MM.1S (cell line): ENCODE data around the gene SLC37A3.

Experiments used
- EZH2phosphoT487 ChIP-seq: fragments of 300-600 bp; sonication (generic); IDR thresholded peaks from 2 replicates; pipeline ENCODE4 v1.6.1; 2018; ENCODE audit warnings: antibody characterized with exemption, low read length
- TF ChIP-seq, protein P1 (sequence below): fragments of 300-600 bp; sonication (generic); IDR thresholded peaks from 2 replicates; pipeline ENCODE4 v1.5.1; 2016; ENCODE audit warnings: antibody characterized with exemption, low read length, mixed read lengths

DNA sequence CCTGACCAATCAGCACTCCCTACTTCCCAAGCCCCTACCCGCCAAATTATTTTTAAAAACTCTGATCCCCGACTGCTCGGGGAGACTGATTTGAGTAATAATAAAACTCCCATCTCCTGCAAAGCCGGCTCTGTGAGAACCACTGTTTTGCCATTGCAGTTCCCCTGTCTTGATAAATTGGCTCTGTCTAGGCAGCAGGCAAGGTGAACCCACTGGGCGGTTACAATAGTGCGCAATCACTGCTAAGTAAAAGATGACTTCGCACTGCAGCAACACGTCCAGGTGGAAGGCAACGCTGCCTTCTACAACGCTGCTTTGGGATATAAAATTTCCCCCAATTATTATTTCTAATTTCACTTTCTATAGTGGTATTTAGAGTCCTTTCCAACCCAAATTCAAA is 8.9 kb downstream of the SLC37A3 start:
- TF ChIP-seq, protein P1, sequence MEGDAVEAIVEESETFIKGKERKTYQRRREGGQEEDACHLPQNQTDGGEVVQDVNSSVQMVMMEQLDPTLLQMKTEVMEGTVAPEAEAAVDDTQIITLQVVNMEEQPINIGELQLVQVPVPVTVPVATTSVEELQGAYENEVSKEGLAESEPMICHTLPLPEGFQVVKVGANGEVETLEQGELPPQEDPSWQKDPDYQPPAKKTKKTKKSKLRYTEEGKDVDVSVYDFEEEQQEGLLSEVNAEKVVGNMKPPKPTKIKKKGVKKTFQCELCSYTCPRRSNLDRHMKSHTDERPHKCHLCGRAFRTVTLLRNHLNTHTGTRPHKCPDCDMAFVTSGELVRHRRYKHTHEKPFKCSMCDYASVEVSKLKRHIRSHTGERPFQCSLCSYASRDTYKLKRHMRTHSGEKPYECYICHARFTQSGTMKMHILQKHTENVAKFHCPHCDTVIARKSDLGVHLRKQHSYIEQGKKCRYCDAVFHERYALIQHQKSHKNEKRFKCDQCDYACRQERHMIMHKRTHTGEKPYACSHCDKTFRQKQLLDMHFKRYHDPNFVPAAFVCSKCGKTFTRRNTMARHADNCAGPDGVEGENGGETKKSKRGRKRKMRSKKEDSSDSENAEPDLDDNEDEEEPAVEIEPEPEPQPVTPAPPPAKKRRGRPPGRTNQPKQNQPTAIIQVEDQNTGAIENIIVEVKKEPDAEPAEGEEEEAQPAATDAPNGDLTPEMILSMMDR: no peak
- TF ChIP-seq EZH2phosphoT487: no peak
